ENCODE results near the gene SPATA4.

The SPATA4 gene

GRCh38 chr4:176134670-176135069 lies 60.7 kb downstream of the SPATA4 start:
- H3F3A ChIP-seq (ENCODE audit: insufficient read depth, low read length), result no peaks in the 10 kb centered on the region
- H3K27ac ChIP-seq (ENCODE audit: low read length), result no peak overlapping the region
- no peaks in the 10 kb centered on the region for H3K9me2 ChIP-seq (replicated peaks; ENCODE audit: insufficient read depth, low read length)
- peak overlapping the region; percentile 24; the same call in 1 of the 2 replicates for H3K4me2 ChIP-seq (ENCODE audit: low read depth, low read length)
- peak; percentile 34 for DNase-seq
- H3K9me3 ChIP-seq (replicated peaks; ENCODE audit: insufficient read depth, low read length), result no peaks in the 10 kb centered on the region
- no peak overlapping the region for H3K9ac ChIP-seq (ENCODE audit: low read length)
- no peak overlapping the region for H2AFZ ChIP-seq (ENCODE audit: low read length)
- no peaks in the 10 kb centered on the region for H3K36me3 ChIP-seq (replicated peaks; ENCODE audit: insufficient read depth, low read length)
- no peaks in the 10 kb centered on the region for H4K20me1 ChIP-seq (ENCODE audit: insufficient read depth, low read length)
- H3K79me2 ChIP-seq (ENCODE audit: low read length), result no peaks in the 10 kb centered on the region
- no peak for TF ChIP-seq EZH2phosphoT487 (IDR thresholded peaks at IDR 0.05; ENCODE audit: low read length)
- TF ChIP-seq CTCF (IDR thresholded peaks at IDR 0.05; ENCODE audit: low read length), result no peak
- TF ChIP-seq EZH2 (optimal IDR thresholded peaks at IDR 0.05; ENCODE audit: low read depth, low read length), result no peak
- H3K4me3 ChIP-seq (ENCODE audit: low read length), result no peak overlapping the region
- H3K4me1 ChIP-seq (ENCODE audit: low read length), result peaks cover 12% of the 10 kb centered on the region
- H3K27me3 ChIP-seq (replicated peaks; ENCODE audit: insufficient read depth, low read length), result no peaks in the 10 kb centered on the region

Data from MM.1S (cell line).